KMS-11 (cell line): ENCODE measurements around the gene DLX6.

Experiments used
- H2AFZ ChIP-seq: fragments of 200-600 bp; sonication (generic); 2 replicates; pipeline ENCODE4 v1.6.1; 2016; ENCODE audit warnings: antibody characterized with exemption, mixed run types, low read depth
- H3K27ac ChIP-seq: fragments of 200-600 bp; sonication (generic); 2 replicates; pipeline ENCODE4 v1.6.1; 2016; ENCODE audit warnings: mild to moderate bottlenecking, mixed run types
- H3K27me3 ChIP-seq: fragments of 200-600 bp; sonication (generic); 2 replicates; pipeline ENCODE4 v1.6.1; 2017; ENCODE audit warnings: mild to moderate bottlenecking, low read depth, mixed run types, moderate library complexity; ENCODE audit not compliant: insufficient read depth
- H3K36me3 ChIP-seq: fragments of 200-600 bp; sonication (generic); 2 replicates; pipeline ENCODE4 v1.6.1; 2017; ENCODE audit warnings: mild to moderate bottlenecking, mixed run types; ENCODE audit not compliant: insufficient read depth
- H3K4me1 ChIP-seq: fragments of 200-600 bp; sonication (generic); 2 replicates; pipeline ENCODE4 v1.6.1; 2016; ENCODE audit warnings: mild to moderate bottlenecking, low read depth, mixed run types; ENCODE audit not compliant: poor library complexity, severe bottlenecking
- H3K4me2 ChIP-seq: fragments of 200-600 bp; sonication (generic); 2 replicates; pipeline ENCODE4 v1.7.0; 2016; ENCODE audit warnings: mild to moderate bottlenecking, mixed run types
- H3K4me3 ChIP-seq: fragments of 200-600 bp; sonication (generic); IDR thresholded peaks from 2 replicates; pipeline ENCODE4 v1.6.1; 2017; ENCODE audit warnings: low read depth, low read length, mixed read lengths; ENCODE audit not compliant: insufficient read depth
- H3K79me2 ChIP-seq: fragments of 200-600 bp; sonication (generic); 2 replicates; pipeline ENCODE4 v1.6.1; 2016; ENCODE audit warnings: low read depth, mixed run types; ENCODE audit not compliant: insufficient read depth
- H3K9ac ChIP-seq: fragments of 200-600 bp; sonication (generic); 2 replicates; pipeline ENCODE4 v1.6.1; 2016; ENCODE audit warnings: mild to moderate bottlenecking, mixed run types
- H4K20me1 ChIP-seq: fragments of 200-600 bp; sonication (generic); 2 replicates; pipeline ENCODE4 v1.6.1; 2016; ENCODE audit warnings: mild to moderate bottlenecking, mixed run types; ENCODE audit not compliant: insufficient read depth
- CTCF ChIP-seq: fragments of 200-600 bp; sonication (generic); conservative IDR thresholded peaks from 2 replicates; pipeline ENCODE4 v1.6.1; 2017; ENCODE audit warnings: low read depth, mild to moderate bottlenecking, antibody characterized with exemption, low read length, moderate library complexity, mixed read lengths

DLX6 gene

GRCh38 chr7:97003262-97004246 is 1.8 kb upstream of the DLX6 start:
- Histone ChIP-seq H3K9ac (no peak overlapping the region), H3K36me3 (no peaks in the 10 kb centered on the region), H3K27ac (no peak overlapping the region), H3K4me1 (peaks cover 5% of the 10 kb centered on the region), H3K4me2 (no peak overlapping the region), H3K27me3 (no peaks in the 10 kb centered on the region), H3K79me2 (no peaks in the 10 kb centered on the region), H4K20me1 (no peaks in the 10 kb centered on the region), H2AFZ (no peak overlapping the region), H3K4me3 (no peak overlapping the region)
- TF ChIP-seq CTCF = no peak

- no peak overlapping the region for H3K4me3 ChIP-seq
- peaks cover 5% of the 10 kb centered on the region for H3K4me1 ChIP-seq
- H3K27ac ChIP-seq = peak overlapping the region; percentile 71
- no peaks in the 10 kb centered on the region for H3K36me3 ChIP-seq
- H2AFZ ChIP-seq = peak overlapping the region; percentile 76
- H3K27me3 ChIP-seq = no peaks in the 10 kb centered on the region
- H4K20me1 ChIP-seq = no peaks in the 10 kb centered on the region
- H3K79me2 ChIP-seq = no peaks in the 10 kb centered on the region
- peak overlapping the region; percentile 63; the same call in 1 of the 2 replicates for H3K9ac ChIP-seq
- TF ChIP-seq CTCF = no peak
- H3K4me2 ChIP-seq = peak overlapping the region; percentile 62
Measured at GRCh38 chr7:97004247-97005182, 838 bp upstream of the DLX6 start.

GRCh38 chr7:97006055-97006815 is 882 bp downstream of the DLX6 start:
- H3K36me3 ChIP-seq = no peaks in the 10 kb centered on the region
- peak overlapping the region; percentile 43 for H3K4me2 ChIP-seq
- peak overlapping the region; percentile 71 for H3K27ac ChIP-seq
- TF ChIP-seq CTCF = no peak
- no peaks in the 10 kb centered on the region for H4K20me1 ChIP-seq
- peak overlapping the region; percentile 63; the same call in 1 of the 2 replicates for H3K9ac ChIP-seq
- H3K4me1 ChIP-seq = peaks cover 5% of the 10 kb centered on the region
- no peaks in the 10 kb centered on the region for H3K79me2 ChIP-seq
- H3K27me3 ChIP-seq = no peaks in the 10 kb centered on the region
- H2AFZ ChIP-seq = peak overlapping the region; percentile 81
- no peak overlapping the region for H3K4me3 ChIP-seq
